SHP77 treated with DMSO at 0.1 percent for 48 hours (cell line): ENCODE measurements around the gene CEACAM19.
"Not testable (repeated sequence)": the region's sequence is repeated elsewhere in the genome, so short reads cannot be mapped to it uniquely, and the experiment has no call there.

Experiments used
- DNase-seq: peaks from one replicate; lab custom pipeline; 2025; lab: John Stamatoyannopoulos, UW

Gene CEACAM19

GRCh38 chr19:44701228-44701627, 29.9 kb downstream of the CEACAM19 start:
- no peak for DNase-seq

GRCh38 chr19:44702551-44703176, 31.4 kb downstream of the CEACAM19 start:
- no peak for DNase-seq

- DNase-seq: no peak
Measured at GRCh38 chr19:44703336-44704078, 32.2 kb downstream of the CEACAM19 start.

GRCh38 chr19:44704982-44705381, 33.7 kb downstream of the CEACAM19 start:
- DNase-seq: no peak

- no peak for DNase-seq
Measured at GRCh38 chr19:44705502-44706010, 34.3 kb downstream of the CEACAM19 start.

GRCh38 chr19:44706506-44707236, 35.4 kb downstream of the CEACAM19 start:
- DNase-seq: no peak

GRCh38 chr19:44707794-44708193, 36.5 kb downstream of the CEACAM19 start:
- DNase-seq: no peak

GRCh38 chr19:44708940-44709339, 37.7 kb downstream of the CEACAM19 start:
- no peak for DNase-seq

- not testable (repeated sequence) for DNase-seq
Measured at GRCh38 chr19:44709434-44710266, 38.4 kb downstream of the CEACAM19 start.

- DNase-seq: no peak
Measured at GRCh38 chr19:44710483-44710882, 39.2 kb downstream of the CEACAM19 start.

- no peak for DNase-seq
Measured at GRCh38 chr19:44712864-44713515, 41.7 kb downstream of the CEACAM19 start.

GRCh38 chr19:44714597-44715169, 43.4 kb downstream of the CEACAM19 start:
- DNase-seq: no peak

GRCh38 chr19:44717603-44718002, 46.3 kb downstream of the CEACAM19 start:
- DNase-seq: no peak

GRCh38 chr19:44718441-44719261, 47.4 kb downstream of the CEACAM19 start:
- peak; percentile 57 for DNase-seq

- DNase-seq: no peak
Measured at GRCh38 chr19:44719262-44719701, 48.0 kb downstream of the CEACAM19 start.

- not testable (repeated sequence) for DNase-seq
Measured at GRCh38 chr19:44720396-44720795, 49.1 kb downstream of the CEACAM19 start.

- DNase-seq: no peak
Measured at GRCh38 chr19:44720945-44721344, 49.7 kb downstream of the CEACAM19 start.

GRCh38 chr19:44721369-44721768, 50.1 kb downstream of the CEACAM19 start:
- DNase-seq: not testable (repeated sequence)

GRCh38 chr19:44722131-44723121, 51.1 kb downstream of the CEACAM19 start:
- no peak for DNase-seq
